Thoracic aorta (tissue), 2 donors: Measurements from ENCODE around the gene PSEN1. TPM values are rescaled to one million over a fixed set of nuclear protein-coding genes. Genes with fewer than 3 reads are reported as not detected.

Experiments used
- ATAC-seq: fragments of 150-250 bp; one replicate; pipeline ENCODE4 v1.8.0; 2017; ENCODE audit warnings: low read depth; ENCODE audit not compliant: insufficient number of reproducible peaks, low FRiP score
- DNase-seq: peaks from one replicate; pipeline ENCODE4 v3.0.0-alpha.2; 2020; ENCODE audit warnings: low spot score
- H3K27ac ChIP-seq, 2 donors: fragments of 200-600 bp; sonication (generic); 1 replicate in 1 of 2; 2 replicates in 1 of 2; pipeline ENCODE4 v1.5.1; 2016; ENCODE audit warnings: mild to moderate bottlenecking in 2 of 2, moderate library complexity in 2 of 2
- H3K27me3 ChIP-seq: fragments of 200-600 bp; sonication (generic); replicated peaks from 2 replicates; pipeline ENCODE4 v1.6.0; 2016; ENCODE audit warnings: mild to moderate bottlenecking; ENCODE audit not compliant: insufficient read depth
- H3K36me3 ChIP-seq: fragments of 200-600 bp; sonication (generic); one replicate; pipeline ENCODE4 v1.5.1; 2016
- H3K4me1 ChIP-seq, 2 donors: fragments of 200-600 bp; sonication (generic); 1 replicate in 1 of 2; 2 replicates in 1 of 2; pipeline versions ENCODE4 v1.5.1 to v1.6.0; 2016; ENCODE audit warnings: low read depth in 2 of 2, mild to moderate bottlenecking in 1 of 2; ENCODE audit not compliant: control insufficient read depth in 1 of 2
- H3K4me3 ChIP-seq: fragments of 200-600 bp; sonication (generic); 2 replicates; pipeline ENCODE4 v1.5.1; 2016; ENCODE audit warnings: mild to moderate bottlenecking
- H3K9me3 ChIP-seq: fragments of 200-600 bp; sonication (generic); 2 replicates; pipeline ENCODE4 v1.5.1; 2016
- CTCF ChIP-seq: fragments of 200-600 bp; sonication (generic); IDR thresholded peaks from one replicate; pipeline ENCODE4 v1.5.1; 2019; ENCODE audit warnings: antibody characterized with exemption
- total RNA-seq, 2 donors: library from RNA; depleted of rRNA; stranded (reverse); fragments of >200 nt; gene quantifications; one replicate each; pipeline versions ENCODE4 v1.1.0 to v1.2.3, GENCODE V29; 2016

Gene PSEN1
- total RNA-seq, 2 donors from 2014 or later: 35.3 to 47.5 TPM

- no peak for TF ChIP-seq CTCF
- ATAC-seq (peak; percentile 43), DNase-seq (no peak)
- Histone ChIP-seq H3K36me3 (peaks cover 32% of the 10 kb centered on the region), H3K9me3 (no peaks in the 10 kb centered on the region), H3K4me3 (no peak overlapping the region), H3K27me3 (no peaks in the 10 kb centered on the region), H3K4me1 (peaks cover 0 to 11% of the 10 kb centered on the region in 2 donors), H3K27ac (peak overlapping the region in 1 of 2 donors; percentile 56)
Measured at GRCh38 chr14:73153272-73153671, 17.0 kb downstream of the PSEN1 start.

DNA sequence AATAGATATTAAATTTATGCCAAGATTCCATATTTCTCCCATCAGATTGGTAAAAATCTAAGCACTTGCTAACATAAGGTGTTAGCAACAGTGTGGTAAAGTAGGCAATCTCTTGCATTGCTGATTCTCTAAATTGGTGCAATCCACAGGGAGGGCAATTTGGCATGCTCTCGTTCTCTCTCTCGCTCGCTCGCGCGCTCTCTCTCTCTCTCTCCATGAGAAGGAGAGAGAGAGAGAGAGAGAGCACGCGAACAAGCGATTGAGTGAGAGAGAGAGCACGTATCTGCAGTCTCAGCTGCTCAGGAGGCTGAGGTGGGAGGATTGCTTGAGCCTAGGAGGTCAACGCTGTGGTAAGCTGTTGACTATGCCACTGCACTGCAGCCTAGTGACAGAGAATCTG, 25.9 kb downstream of the PSEN1 start:
- H3K27ac ChIP-seq: no peak overlapping the region
- no peaks in the 10 kb centered on the region for H3K9me3 ChIP-seq
- no peak for TF ChIP-seq CTCF
- DNase-seq (no peak), ATAC-seq (no peak)
- no peaks in the 10 kb centered on the region for H3K27me3 ChIP-seq
- peaks cover 17% of the 10 kb centered on the region for H3K36me3 ChIP-seq
- no peak overlapping the region for H3K4me3 ChIP-seq
- no peaks in the 10 kb centered on the region for H3K4me1 ChIP-seq

DNA sequence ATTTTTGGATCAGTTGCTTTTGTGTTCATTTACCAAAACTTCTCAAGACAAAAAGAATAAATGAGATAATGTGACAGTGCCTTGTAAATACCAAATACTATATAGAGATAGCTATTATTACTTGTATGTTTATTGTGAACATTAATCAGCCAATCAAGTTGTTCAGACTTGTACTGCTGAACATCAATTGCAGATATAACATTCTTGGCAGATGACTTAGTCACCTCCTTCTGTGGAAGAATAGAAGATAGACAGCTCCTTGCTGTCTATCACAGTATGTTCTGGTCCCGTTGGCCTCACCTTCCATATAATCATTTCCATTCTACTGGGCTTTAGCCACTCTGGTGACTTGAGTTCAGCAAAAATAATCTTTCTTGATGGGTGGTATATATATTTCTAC, 30.1 kb downstream of the PSEN1 start:
- Histone ChIP-seq H3K4me3 (no peak overlapping the region), H3K36me3 (peaks cover 16% of the 10 kb centered on the region), H3K9me3 (no peaks in the 10 kb centered on the region), H3K27me3 (no peaks in the 10 kb centered on the region), H3K4me1 (no peaks in the 10 kb centered on the region), H3K27ac (no peak overlapping the region)
- DNase-seq: no peak
- ATAC-seq: no peak
- TF ChIP-seq CTCF: no peak

DNA sequence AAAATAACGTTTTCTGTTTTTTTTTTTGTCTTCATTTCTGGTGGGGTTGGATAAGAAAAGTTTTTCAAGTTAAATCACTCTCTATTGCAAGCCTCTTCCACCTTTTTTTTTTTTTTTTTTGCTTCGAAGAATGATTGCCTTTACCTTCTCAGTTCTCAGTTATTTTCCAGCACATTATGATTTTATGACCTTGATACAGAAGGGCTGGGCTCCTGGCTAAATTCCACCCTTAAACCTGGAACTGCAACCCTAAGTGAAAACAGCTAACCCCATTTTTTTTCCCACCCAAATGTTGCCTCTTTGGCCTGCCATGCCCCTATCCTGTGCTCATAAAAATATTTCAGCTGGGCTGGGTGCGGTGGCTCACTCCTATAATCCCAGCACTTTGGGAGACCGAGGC, 31.4 kb downstream of the PSEN1 start:
- no peak for ATAC-seq

GRCh38 chr14:73168274-73168673, 32.0 kb downstream of the PSEN1 start:
- no peak for TF ChIP-seq CTCF
- no peak overlapping the region for H3K27ac ChIP-seq
- H3K4me1 ChIP-seq: no peaks in the 10 kb centered on the region
- H3K27me3 ChIP-seq: no peaks in the 10 kb centered on the region
- ATAC-seq (no peak), DNase-seq (no peak)
- peaks cover 13% of the 10 kb centered on the region for H3K36me3 ChIP-seq
- H3K9me3 ChIP-seq: no peaks in the 10 kb centered on the region
- no peak overlapping the region for H3K4me3 ChIP-seq

More for the DNA sequence above, 31.4 kb downstream of the PSEN1 start:
- no peaks in the 10 kb centered on the region for H3K4me1 ChIP-seq
- no peaks in the 10 kb centered on the region for H3K27me3 ChIP-seq
- no peaks in the 10 kb centered on the region for H3K9me3 ChIP-seq
- H3K36me3 ChIP-seq: peaks cover 15% of the 10 kb centered on the region
- no peak for TF ChIP-seq CTCF
- H3K27ac ChIP-seq: no peak overlapping the region
- DNase-seq: no peak
- H3K4me3 ChIP-seq: no peak overlapping the region
